Measurements from ENCODE around the gene ZNF548.
A peak's percentile ranks its signal among the peaks of the same experiment; 100 is the strongest.

Gene ZNF548

GRCh38 chr19:57403737-57404563 is 14.3 kb downstream of the ZNF548 start:
- no peak for DNase-seq

- peak; percentile 16 for DNase-seq
Measured at GRCh38 chr19:57406516-57407123, 17.0 kb downstream of the ZNF548 start.

- peak; percentile 56 for DNase-seq
Measured at GRCh38 chr19:57410877-57411671, 21.4 kb downstream of the ZNF548 start, which contains the start of gene ZNF17. TSS of gene ZNF17 (plus strand) at chr19:57411161. CDS start at chr19:57413616, 2,455 bp downstream.

- no peak for DNase-seq
Measured at GRCh38 chr19:57419439-57419838, 29.8 kb downstream of the ZNF548 start.

- DNase-seq: no peak
Measured at GRCh38 chr19:57421037-57421436, 31.4 kb downstream of the ZNF548 start.

- no peak for DNase-seq
Measured at GRCh38 chr19:57434386-57435061, 44.9 kb downstream of the ZNF548 start.

GRCh38 chr19:57435062-57435978 is 45.7 kb downstream of the ZNF548 start, which contains the start of gene ZNF749:
TSS of gene ZNF749 (plus strand) at chr19:57435325. CDS start at chr19:57435579, 254 bp downstream.
- peak; percentile 45 for DNase-seq

- no peak for DNase-seq
Measured at GRCh38 chr19:57436417-57436816, 46.8 kb downstream of the ZNF548 start.

- no peak for DNase-seq
Measured at GRCh38 chr19:57437931-57438330, 48.3 kb downstream of the ZNF548 start.

- no peak for DNase-seq
Measured at GRCh38 chr19:57438925-57439324, 49.3 kb downstream of the ZNF548 start.

GRCh38 chr19:57441979-57442752 is 52.5 kb downstream of the ZNF548 start:
- no peak for DNase-seq

- no peak for DNase-seq
Measured at GRCh38 chr19:57443121-57443696, 53.6 kb downstream of the ZNF548 start.

GRCh38 chr19:57452307-57452706 is 62.7 kb downstream of the ZNF548 start:
- no peak for DNase-seq
